BLaER1 (cell line): ENCODE measurements around the gene GXYLT2.

Source experiments
- H3K27ac ChIP-seq: shearing (Covaris generic); formaldehyde crosslinking; 2 replicates; pipeline ENCODE4 v1.8.1; 2022
- H3K27me3 ChIP-seq: shearing (Covaris generic); formaldehyde crosslinking; 2 replicates; pipeline ENCODE4 v1.8.1; 2022
- H3K36me3 ChIP-seq: shearing (Covaris generic); formaldehyde crosslinking; 2 replicates; pipeline ENCODE4 v1.8.1; 2022
- H3K4me1 ChIP-seq: shearing (Covaris generic); formaldehyde crosslinking; 2 replicates; pipeline ENCODE4 v1.8.1; 2022
- H3K4me2 ChIP-seq: shearing (Covaris generic); formaldehyde crosslinking; 2 replicates; pipeline ENCODE4 v1.8.1; 2022
- H3K4me3 ChIP-seq: shearing (Covaris generic); formaldehyde crosslinking; 2 replicates; pipeline ENCODE4 v1.8.1; 2022
- H3K9ac ChIP-seq: shearing (Covaris generic); formaldehyde crosslinking; 2 replicates; pipeline ENCODE4 v1.8.1; 2022
- H3K9me3 ChIP-seq: shearing (Covaris generic); formaldehyde crosslinking; 2 replicates; pipeline ENCODE4 v1.8.1; 2022
- H4K20me1 ChIP-seq: shearing (Covaris generic); formaldehyde crosslinking; 2 replicates; pipeline ENCODE4 v1.8.1; 2022
- Cebpa-rat ChIP-seq: shearing (Covaris generic); IDR thresholded peaks from 2 replicates; pipeline ENCODE4 v1.8.1; 2022

GXYLT2 gene

GRCh38 chr3:72892081-72892775 is 4.4 kb downstream of the GXYLT2 start:
- H4K20me1 ChIP-seq: peaks cover 12% of the 10 kb centered on the region; the same call in 1 of the 2 replicates
- no peaks in the 10 kb centered on the region for H3K9me3 ChIP-seq
- H3K36me3 ChIP-seq: no peaks in the 10 kb centered on the region
- peaks cover 26% of the 10 kb centered on the region for H3K4me1 ChIP-seq
- no peak for TF ChIP-seq Cebpa-rat
- no peak overlapping the region for H3K27ac ChIP-seq
- H3K4me2 ChIP-seq: no peak overlapping the region
- H3K9ac ChIP-seq: no peak overlapping the region
- H3K27me3 ChIP-seq: peaks cover 39% of the 10 kb centered on the region
- no peak overlapping the region for H3K4me3 ChIP-seq

- Histone ChIP-seq H3K4me3 (no peak overlapping the region), H4K20me1 (peaks cover 12% of the 10 kb centered on the region; the same call in 1 of the 2 replicates), H3K4me2 (no peak overlapping the region), H3K9ac (no peak overlapping the region), H3K4me1 (peaks cover 20% of the 10 kb centered on the region), H3K27me3 (peaks cover 32% of the 10 kb centered on the region), H3K36me3 (no peaks in the 10 kb centered on the region), H3K9me3 (no peaks in the 10 kb centered on the region), H3K27ac (no peak overlapping the region)
- no peak for TF ChIP-seq Cebpa-rat
Measured at GRCh38 chr3:72892870-72893269, 5.0 kb downstream of the GXYLT2 start.

- Histone ChIP-seq H3K4me2 (no peak overlapping the region), H3K4me3 (no peak overlapping the region), H3K27ac (no peak overlapping the region), H3K9me3 (no peaks in the 10 kb centered on the region), H3K27me3 (peaks cover 10% of the 10 kb centered on the region), H3K36me3 (no peaks in the 10 kb centered on the region), H4K20me1 (no peaks in the 10 kb centered on the region), H3K4me1 (peaks cover 10% of the 10 kb centered on the region; the same call in 1 of the 2 replicates), H3K9ac (no peak overlapping the region)
- TF ChIP-seq Cebpa-rat: no peak
Measured at GRCh38 chr3:72894976-72895552, 7.2 kb downstream of the GXYLT2 start.

GRCh38 chr3:72896996-72897757 is 9.3 kb downstream of the GXYLT2 start:
- Histone ChIP-seq H3K4me2 (no peak overlapping the region), H3K9ac (no peak overlapping the region), H4K20me1 (no peaks in the 10 kb centered on the region), H3K4me3 (no peak overlapping the region), H3K27me3 (no peaks in the 10 kb centered on the region), H3K9me3 (no peaks in the 10 kb centered on the region), H3K4me1 (peaks cover 10% of the 10 kb centered on the region; the same call in 1 of the 2 replicates), H3K27ac (no peak overlapping the region), H3K36me3 (no peaks in the 10 kb centered on the region)
- TF ChIP-seq Cebpa-rat: no peak

GRCh38 chr3:72897758-72898007 is 9.8 kb downstream of the GXYLT2 start:
- Histone ChIP-seq H4K20me1 (no peaks in the 10 kb centered on the region), H3K36me3 (no peaks in the 10 kb centered on the region), H3K27ac (no peak overlapping the region), H3K4me3 (no peak overlapping the region), H3K4me2 (no peak overlapping the region), H3K4me1 (peaks cover 6% of the 10 kb centered on the region; the same call in 1 of the 2 replicates), H3K9ac (no peak overlapping the region), H3K9me3 (no peaks in the 10 kb centered on the region), H3K27me3 (no peaks in the 10 kb centered on the region)
- no peak for TF ChIP-seq Cebpa-rat

GRCh38 chr3:72899349-72899765 is 11.5 kb downstream of the GXYLT2 start:
- no peaks in the 10 kb centered on the region for H4K20me1 ChIP-seq

GRCh38 chr3:72900048-72900447 is 12.2 kb downstream of the GXYLT2 start:
- Histone ChIP-seq H3K9me3 (no peaks in the 10 kb centered on the region), H3K9ac (no peak overlapping the region), H3K27ac (no peak overlapping the region), H3K36me3 (no peaks in the 10 kb centered on the region), H3K4me2 (no peak overlapping the region), H3K27me3 (no peaks in the 10 kb centered on the region), H3K4me1 (no peaks in the 10 kb centered on the region), H3K4me3 (no peak overlapping the region), H4K20me1 (no peaks in the 10 kb centered on the region)
- TF ChIP-seq Cebpa-rat: no peak

More at GRCh38 chr3:72899349-72899765, 11.5 kb downstream of the GXYLT2 start:
- H3K4me3 ChIP-seq: no peak overlapping the region
- H3K27ac ChIP-seq: no peak overlapping the region
- no peaks in the 10 kb centered on the region for H3K27me3 ChIP-seq
- no peak for TF ChIP-seq Cebpa-rat
- no peaks in the 10 kb centered on the region for H3K9me3 ChIP-seq
- H3K4me1 ChIP-seq: no peaks in the 10 kb centered on the region
- no peak overlapping the region for H3K9ac ChIP-seq
- H3K36me3 ChIP-seq: no peaks in the 10 kb centered on the region
- no peak overlapping the region for H3K4me2 ChIP-seq

- Histone ChIP-seq H3K27ac (no peak overlapping the region), H3K27me3 (no peaks in the 10 kb centered on the region), H3K9me3 (no peaks in the 10 kb centered on the region), H4K20me1 (no peaks in the 10 kb centered on the region), H3K9ac (no peak overlapping the region), H3K4me1 (no peaks in the 10 kb centered on the region), H3K4me3 (no peak overlapping the region), H3K4me2 (no peak overlapping the region), H3K36me3 (no peaks in the 10 kb centered on the region)
- TF ChIP-seq Cebpa-rat: no peak
Measured at GRCh38 chr3:72901840-72902239, 14.0 kb downstream of the GXYLT2 start.

- no peak overlapping the region for H3K4me2 ChIP-seq
- no peak overlapping the region for H3K27ac ChIP-seq
- no peaks in the 10 kb centered on the region for H3K36me3 ChIP-seq
- H3K9me3 ChIP-seq: no peaks in the 10 kb centered on the region
- no peak overlapping the region for H3K9ac ChIP-seq
- no peak overlapping the region for H3K4me3 ChIP-seq
- no peaks in the 10 kb centered on the region for H3K4me1 ChIP-seq
- no peak; the same call in 1 of the 2 replicates for TF ChIP-seq Cebpa-rat
- no peaks in the 10 kb centered on the region for H3K27me3 ChIP-seq
- no peaks in the 10 kb centered on the region for H4K20me1 ChIP-seq
Measured at GRCh38 chr3:72903004-72903403, 15.2 kb downstream of the GXYLT2 start.

GRCh38 chr3:72904163-72904562 is 16.3 kb downstream of the GXYLT2 start:
- no peak overlapping the region for H3K4me2 ChIP-seq
- H4K20me1 ChIP-seq: no peaks in the 10 kb centered on the region
- H3K36me3 ChIP-seq: no peaks in the 10 kb centered on the region
- TF ChIP-seq Cebpa-rat: no peak
- H3K4me3 ChIP-seq: no peak overlapping the region
- no peaks in the 10 kb centered on the region for H3K9me3 ChIP-seq
- no peak overlapping the region for H3K9ac ChIP-seq
- no peaks in the 10 kb centered on the region for H3K27me3 ChIP-seq
- H3K4me1 ChIP-seq: no peaks in the 10 kb centered on the region
- H3K27ac ChIP-seq: no peak overlapping the region
